GM13977 (cell line): ENCODE measurements around the gene THSD4.

Source experiments
- DNase-seq: peaks from one replicate; pipeline ENCODE4 v3.0.0; 2012; ENCODE audit warnings: low spot score
- in situ Hi-C: fragments of 300-500 bp; cut with MboI; formaldehyde crosslinking; loops from one replicate; pipeline ENCODE4 v1.12.0; 2022; ENCODE audit warnings: low sequenced_read_pairs, low pct_unique_long_range_greater_than_20kb, mixed read lengths, inconsistent platforms; ENCODE audit not compliant: unreplicated experiment
- TF ChIP-seq, protein P1 (sequence below): IDR thresholded peaks from 2 replicates; pipeline ENCODE4 v1.5.1; 2012; ENCODE audit warnings: mild to moderate bottlenecking, control low read depth; ENCODE audit not compliant: insufficient read depth; ENCODE audit errors: extremely low read depth, missing control alignments

THSD4 gene

DNA sequence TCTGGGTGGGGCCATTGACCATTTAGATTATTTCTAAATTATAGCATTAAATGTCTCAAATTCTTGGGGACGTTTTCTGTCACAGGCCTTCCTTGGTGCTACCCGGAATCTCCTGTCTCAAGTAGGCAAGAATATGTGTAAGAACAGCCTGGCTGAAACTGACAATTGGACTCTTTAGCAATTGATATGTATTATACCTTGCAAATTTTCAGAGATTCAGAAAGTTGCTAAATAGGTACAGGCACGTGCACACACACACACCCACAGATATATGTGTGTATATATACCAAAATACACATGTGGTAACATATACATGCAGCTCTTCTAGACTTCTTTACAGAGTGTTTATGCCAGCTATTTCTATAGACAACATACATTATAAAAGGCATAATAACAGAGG lies 481.9 kb downstream of the THSD4 start:
- no peak for DNase-seq
- in situ Hi-C loops = no loop called here
- TF ChIP-seq, protein P1, sequence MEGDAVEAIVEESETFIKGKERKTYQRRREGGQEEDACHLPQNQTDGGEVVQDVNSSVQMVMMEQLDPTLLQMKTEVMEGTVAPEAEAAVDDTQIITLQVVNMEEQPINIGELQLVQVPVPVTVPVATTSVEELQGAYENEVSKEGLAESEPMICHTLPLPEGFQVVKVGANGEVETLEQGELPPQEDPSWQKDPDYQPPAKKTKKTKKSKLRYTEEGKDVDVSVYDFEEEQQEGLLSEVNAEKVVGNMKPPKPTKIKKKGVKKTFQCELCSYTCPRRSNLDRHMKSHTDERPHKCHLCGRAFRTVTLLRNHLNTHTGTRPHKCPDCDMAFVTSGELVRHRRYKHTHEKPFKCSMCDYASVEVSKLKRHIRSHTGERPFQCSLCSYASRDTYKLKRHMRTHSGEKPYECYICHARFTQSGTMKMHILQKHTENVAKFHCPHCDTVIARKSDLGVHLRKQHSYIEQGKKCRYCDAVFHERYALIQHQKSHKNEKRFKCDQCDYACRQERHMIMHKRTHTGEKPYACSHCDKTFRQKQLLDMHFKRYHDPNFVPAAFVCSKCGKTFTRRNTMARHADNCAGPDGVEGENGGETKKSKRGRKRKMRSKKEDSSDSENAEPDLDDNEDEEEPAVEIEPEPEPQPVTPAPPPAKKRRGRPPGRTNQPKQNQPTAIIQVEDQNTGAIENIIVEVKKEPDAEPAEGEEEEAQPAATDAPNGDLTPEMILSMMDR = no peak

DNA sequence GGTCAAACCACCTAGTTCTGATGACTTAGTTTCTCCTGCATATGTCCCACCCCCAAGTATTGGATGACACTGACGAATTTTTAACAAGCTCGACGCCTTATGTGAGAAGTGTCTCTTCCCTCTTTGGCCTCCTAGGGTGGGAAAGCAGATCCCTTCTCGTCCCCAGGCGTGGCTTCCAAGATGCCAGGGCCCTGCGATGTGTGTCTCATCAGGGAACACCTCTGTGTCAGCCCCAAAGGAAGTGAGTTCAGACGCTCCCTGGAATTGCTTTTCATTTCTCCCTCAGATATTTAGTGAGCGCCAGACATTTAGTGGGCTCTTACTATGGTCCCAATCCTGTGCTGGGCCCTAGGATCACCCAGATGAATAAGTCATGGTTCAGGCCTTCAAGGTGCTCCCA lies 482.4 kb downstream of the THSD4 start:
- no peak for DNase-seq
- TF ChIP-seq, protein P1 = no peak
- in situ Hi-C loops = no loop called here

GRCh38 chr15:71598741-71599140 lies 483.5 kb downstream of the THSD4 start:
- TF ChIP-seq, protein P1 = no peak
- in situ Hi-C loops = no loop called here
- DNase-seq = no peak

DNA sequence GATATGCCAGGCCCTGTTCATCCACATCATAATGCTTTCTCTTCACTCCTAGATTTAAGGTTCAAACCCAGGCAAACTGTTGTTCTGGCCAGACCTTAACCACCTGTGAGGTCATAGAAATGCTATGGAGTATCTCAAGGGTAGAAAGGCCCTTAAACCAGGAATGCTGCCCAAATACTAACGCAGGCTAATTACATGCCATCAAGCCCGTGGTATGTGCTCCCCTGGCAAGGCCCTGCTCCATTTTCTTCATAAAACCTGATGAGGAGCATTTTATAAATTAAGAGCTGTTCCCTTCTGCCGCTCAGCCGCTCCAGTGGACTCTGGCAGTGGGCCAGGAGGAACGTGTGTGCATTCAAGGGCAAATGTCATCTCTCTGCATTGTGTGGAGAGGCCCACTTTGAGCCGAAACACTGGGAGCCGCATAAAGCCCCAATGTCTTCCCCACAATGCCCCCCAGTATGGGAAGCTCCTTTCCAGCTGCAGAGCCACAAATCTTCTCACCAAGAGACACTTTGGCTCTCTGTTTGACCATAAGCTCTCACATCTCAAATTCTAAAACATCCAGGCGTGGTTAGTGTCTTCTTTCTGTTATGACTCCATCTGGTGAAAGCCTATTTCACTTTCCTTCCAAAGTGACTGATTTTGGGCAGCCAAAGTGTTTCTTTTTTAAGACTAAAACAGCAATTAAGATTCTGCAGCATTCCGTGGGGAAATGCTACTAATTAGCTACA lies 484.3 kb downstream of the THSD4 start:
- DNase-seq = no peak
- TF ChIP-seq, protein P1 = no peak
- in situ Hi-C loops = no loop called here

DNA sequence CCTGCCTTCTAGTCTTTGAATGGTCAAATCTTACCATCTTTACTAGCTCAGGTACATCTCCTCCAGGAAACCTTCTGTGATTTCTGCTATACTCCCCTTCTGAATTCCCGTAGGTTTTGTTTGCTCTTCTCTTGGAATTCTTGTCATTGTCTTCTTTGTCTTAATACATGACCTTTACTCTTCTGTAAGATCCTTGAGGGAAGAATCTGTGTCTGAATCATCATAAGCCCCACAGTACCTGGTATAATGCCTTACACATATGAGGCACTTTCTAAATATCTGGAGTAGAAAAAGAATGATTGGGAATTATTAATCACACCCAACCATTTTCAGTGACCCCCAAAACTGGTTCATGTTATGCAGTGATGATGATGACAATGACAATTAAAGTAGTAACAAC lies 485.0 kb downstream of the THSD4 start:
- TF ChIP-seq, protein P1 = no peak
- no peak for DNase-seq
- in situ Hi-C loops = no loop called here

GRCh38 chr15:71601038-71601834 lies 486.0 kb downstream of the THSD4 start:
- in situ Hi-C loops = no loop called here
- no peak for DNase-seq
- TF ChIP-seq, protein P1 = no peak
